ENCODE results near the gene BRCA1.

BRCA1 gene

DNA sequence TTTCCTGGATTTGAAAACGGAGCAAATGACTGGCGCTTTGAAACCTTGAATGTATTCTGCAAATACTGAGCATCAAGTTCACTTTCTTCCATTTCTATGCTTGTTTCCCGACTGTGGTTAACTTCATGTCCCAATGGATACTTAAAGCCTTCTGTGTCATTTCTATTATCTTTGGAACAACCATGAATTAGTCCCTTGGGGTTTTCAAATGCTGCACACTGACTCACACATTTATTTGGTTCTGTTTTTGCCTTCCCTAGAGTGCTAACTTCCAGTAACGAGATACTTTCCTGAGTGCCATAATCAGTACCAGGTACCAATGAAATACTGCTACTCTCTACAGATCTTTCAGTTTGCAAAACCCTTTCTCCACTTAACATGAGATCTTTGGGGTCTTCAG is 32.3 kb downstream of the BRCA1 start:
- TF ChIP-seq, protein P1, sequence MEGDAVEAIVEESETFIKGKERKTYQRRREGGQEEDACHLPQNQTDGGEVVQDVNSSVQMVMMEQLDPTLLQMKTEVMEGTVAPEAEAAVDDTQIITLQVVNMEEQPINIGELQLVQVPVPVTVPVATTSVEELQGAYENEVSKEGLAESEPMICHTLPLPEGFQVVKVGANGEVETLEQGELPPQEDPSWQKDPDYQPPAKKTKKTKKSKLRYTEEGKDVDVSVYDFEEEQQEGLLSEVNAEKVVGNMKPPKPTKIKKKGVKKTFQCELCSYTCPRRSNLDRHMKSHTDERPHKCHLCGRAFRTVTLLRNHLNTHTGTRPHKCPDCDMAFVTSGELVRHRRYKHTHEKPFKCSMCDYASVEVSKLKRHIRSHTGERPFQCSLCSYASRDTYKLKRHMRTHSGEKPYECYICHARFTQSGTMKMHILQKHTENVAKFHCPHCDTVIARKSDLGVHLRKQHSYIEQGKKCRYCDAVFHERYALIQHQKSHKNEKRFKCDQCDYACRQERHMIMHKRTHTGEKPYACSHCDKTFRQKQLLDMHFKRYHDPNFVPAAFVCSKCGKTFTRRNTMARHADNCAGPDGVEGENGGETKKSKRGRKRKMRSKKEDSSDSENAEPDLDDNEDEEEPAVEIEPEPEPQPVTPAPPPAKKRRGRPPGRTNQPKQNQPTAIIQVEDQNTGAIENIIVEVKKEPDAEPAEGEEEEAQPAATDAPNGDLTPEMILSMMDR (IDR thresholded peaks at IDR 0.05; ENCODE audit: insufficient read depth, missing control alignments): no peak
- FAIRE-seq (no peak), DNase-seq (ENCODE audit: insufficient read length, low spot score) (no peak)

DNA sequence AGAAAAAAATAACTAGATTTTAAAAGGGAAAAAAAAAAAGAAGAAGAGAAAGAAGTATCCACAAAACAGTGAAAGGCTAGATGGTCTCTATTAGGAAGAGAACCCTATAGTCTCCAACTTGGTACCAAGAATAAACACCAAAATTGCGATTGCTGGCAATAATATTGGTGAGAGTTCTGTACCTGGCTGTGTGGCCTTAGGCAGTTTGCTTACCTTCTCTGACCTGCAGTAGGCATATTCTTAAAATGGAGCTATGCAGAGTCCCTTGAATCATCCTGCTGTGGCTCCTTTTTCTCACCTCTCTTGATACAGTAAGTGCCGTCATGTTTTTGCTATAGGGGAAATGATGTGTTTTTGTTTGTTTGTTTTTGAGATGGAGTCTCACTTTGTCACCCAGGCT is 35.1 kb downstream of the BRCA1 start:
- no peak for DNase-seq (ENCODE audit: insufficient read length, low spot score)
- TF ChIP-seq, protein P1 (IDR thresholded peaks at IDR 0.05; ENCODE audit: insufficient read depth, missing control alignments): no peak
- FAIRE-seq: no peak

DNA sequence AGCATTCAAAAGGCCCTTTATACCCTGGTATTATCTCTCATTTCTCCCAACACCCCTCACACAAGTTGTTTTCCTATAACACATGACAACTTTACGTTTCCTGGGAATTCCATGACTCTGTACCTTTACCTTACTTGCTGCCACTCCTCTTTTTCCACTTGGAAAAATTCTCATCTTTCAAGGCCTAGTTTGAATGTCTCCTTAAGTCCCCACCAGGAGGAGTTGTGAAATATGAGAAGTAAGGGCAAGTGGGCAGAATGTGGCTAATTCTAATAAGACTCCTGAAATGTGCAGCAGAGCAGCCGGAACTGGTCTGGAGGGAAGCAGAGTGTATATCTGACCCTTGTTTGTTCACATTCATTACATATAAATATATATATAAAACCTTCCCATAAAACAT is 39.7 kb downstream of the BRCA1 start:
- DNase-seq (ENCODE audit: insufficient read length, low spot score): no peak
- no peak for FAIRE-seq
- TF ChIP-seq, protein P1 (IDR thresholded peaks at IDR 0.05; ENCODE audit: insufficient read depth, missing control alignments): no peak

DNA sequence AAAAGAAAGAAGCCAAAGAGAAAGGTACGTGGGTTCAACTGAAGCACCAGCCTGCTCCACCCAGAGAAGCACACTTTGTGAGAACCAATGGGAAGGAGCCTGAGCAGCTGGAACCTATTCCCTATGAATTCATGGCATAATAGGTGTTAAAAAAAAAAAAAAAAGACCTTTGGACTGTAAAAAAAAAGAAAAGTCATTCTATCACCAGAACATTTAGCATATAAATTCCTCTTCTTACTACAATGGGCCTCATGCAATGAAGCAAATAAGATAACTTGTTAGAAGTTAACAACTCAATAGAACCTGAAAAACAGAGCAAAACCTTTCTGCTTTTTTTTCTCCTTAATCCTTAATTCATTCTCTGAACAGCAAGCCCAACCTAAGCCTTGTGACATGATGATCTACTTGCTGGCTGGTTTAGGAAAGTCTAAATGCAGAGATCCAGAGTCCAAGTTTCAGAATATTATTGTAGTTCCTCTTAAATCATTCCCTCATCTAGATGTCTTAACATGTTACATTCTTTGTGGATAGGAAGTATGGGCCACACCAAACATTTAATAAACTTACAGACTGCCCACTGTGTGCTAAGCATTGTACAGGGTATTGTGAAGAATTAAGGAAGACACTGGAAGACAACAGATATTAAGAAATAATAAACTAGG is 45.4 kb downstream of the BRCA1 start:
- TF ChIP-seq, protein P1 (IDR thresholded peaks at IDR 0.05; ENCODE audit: insufficient read depth, missing control alignments): no peak
- no peak for DNase-seq (ENCODE audit: insufficient read length, low spot score)
- FAIRE-seq: no peak

DNA sequence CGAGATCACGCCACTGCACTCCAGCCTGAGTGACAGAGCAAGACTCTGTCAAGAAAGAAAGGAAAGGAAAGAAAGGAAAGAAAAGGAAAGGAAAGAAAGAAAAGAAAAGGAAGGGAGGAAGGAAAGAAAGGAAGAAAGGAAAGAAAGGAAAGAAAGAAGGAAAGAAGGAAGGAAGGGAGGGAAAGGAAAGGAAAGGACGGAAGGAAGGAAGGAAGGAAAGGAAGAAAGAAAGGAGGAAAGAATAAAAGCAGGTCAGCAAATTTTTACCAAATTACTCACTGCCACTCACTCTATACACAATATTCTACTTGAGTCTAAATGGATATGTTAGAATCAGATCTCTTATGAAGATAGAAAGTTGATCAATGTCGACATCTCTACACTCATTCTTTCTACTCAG is 50.3 kb downstream of the BRCA1 start:
- DNase-seq (ENCODE audit: insufficient read length, low spot score) (no peak), FAIRE-seq (no peak)
- TF ChIP-seq, protein P1 (IDR thresholded peaks at IDR 0.05; ENCODE audit: insufficient read depth, missing control alignments): no peak

DNA sequence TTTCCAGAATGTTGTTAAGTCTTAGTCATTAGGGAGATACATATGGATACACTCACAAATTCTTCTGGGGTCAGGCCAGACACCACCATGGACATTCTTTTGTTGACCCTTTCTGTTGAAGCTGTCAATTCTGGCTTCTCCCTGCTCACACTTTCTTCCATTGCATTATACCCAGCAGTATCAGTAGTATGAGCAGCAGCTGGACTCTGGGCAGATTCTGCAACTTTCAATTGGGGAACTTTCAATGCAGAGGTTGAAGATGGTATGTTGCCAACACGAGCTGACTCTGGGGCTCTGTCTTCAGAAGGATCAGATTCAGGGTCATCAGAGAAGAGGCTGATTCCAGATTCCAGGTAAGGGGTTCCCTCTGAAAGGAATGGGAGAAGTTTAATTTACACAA is 54.3 kb downstream of the BRCA1 start:
- DNase-seq (ENCODE audit: insufficient read length, low spot score) (no peak), FAIRE-seq (no peak)

DNA sequence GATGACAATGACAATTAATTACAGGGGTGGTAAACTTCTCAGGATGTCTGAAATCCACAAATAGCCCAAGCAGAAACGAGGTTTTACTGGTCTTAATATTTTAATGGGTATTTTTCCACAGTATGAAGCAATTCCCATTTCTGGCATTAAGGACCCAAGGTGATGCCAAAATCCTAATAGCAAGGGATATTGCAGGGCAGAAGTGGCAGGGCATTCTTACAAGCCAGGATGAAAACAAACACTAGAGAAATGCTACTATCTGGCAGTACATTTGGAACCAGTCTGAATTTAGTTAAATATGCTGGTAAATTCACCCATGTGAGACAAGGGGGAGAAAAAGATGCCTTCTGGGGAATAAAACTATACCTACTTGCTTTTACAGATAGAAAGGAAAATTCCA is 54.9 kb downstream of the BRCA1 start:
- FAIRE-seq: no peak

More for the DNA sequence above, 54.3 kb downstream of the BRCA1 start:
- TF ChIP-seq, protein P1 (IDR thresholded peaks at IDR 0.05; ENCODE audit: insufficient read depth, missing control alignments): no peak

More for the DNA sequence above, 54.9 kb downstream of the BRCA1 start:
- DNase-seq (ENCODE audit: insufficient read length, low spot score): no peak
- TF ChIP-seq, protein P1 (IDR thresholded peaks at IDR 0.05; ENCODE audit: insufficient read depth, missing control alignments): no peak
